IPS DF 6.9 (cell line): ENCODE results near the gene DEPP1.

Source experiments
- DNase-seq: peaks from one replicate; pipeline ENCODE4 v3.0.0-alpha.2; 2013; ENCODE audit warnings: low read depth, low spot score
- H3K27ac ChIP-seq: one replicate; pipeline ENCODE4 v1.5.1; 2013; ENCODE audit warnings: low read length, control low read depth
- H3K27me3 ChIP-seq: 2 replicates; pipeline ENCODE4 v1.6.1; 2013; ENCODE audit warnings: mild to moderate bottlenecking, low read length; ENCODE audit not compliant: control insufficient read depth, insufficient read depth
- H3K36me3 ChIP-seq: 2 replicates; pipeline ENCODE4 v1.6.1; 2013; ENCODE audit warnings: low read length; ENCODE audit not compliant: control insufficient read depth, insufficient read depth
- H3K4me1 ChIP-seq: 2 replicates; pipeline ENCODE4 v1.6.1; 2013; ENCODE audit warnings: low read length; ENCODE audit not compliant: control insufficient read depth, insufficient read depth
- H3K4me3 ChIP-seq: 2 replicates; pipeline ENCODE4 v1.5.1; 2013; ENCODE audit warnings: mild to moderate bottlenecking, low read length
- H3K9me3 ChIP-seq: 2 replicates; pipeline ENCODE4 v1.6.1; 2013; ENCODE audit warnings: low read length, inconsistent platforms; ENCODE audit not compliant: control insufficient read depth, insufficient read depth
- WGBS: extraction: QIAGEN DNeasy Blood & Tissue Kit; methylation state at CpG from one replicate; pipeline ENCODE4 v1.1.7; 2013; ENCODE audit warnings: mixed read lengths, missing lambda C conversion rate; ENCODE audit not compliant: insufficient read length, insufficient coverage; 5-methylcytosine and 5-hydroxymethylcytosine counted together

The DEPP1 gene

GRCh38 chr10:44978213-44978569 is 418 bp downstream of the DEPP1 start:
- H3K4me1 ChIP-seq: peaks cover 18% of the 10 kb centered on the region
- H3K36me3 ChIP-seq: no peaks in the 10 kb centered on the region
- DNase-seq: no peak
- H3K9me3 ChIP-seq: no peaks in the 10 kb centered on the region
- WGBS: no CpG with 5 or more reads among the region's 4 CpGs
- no peak overlapping the region for H3K27ac ChIP-seq
- no peak overlapping the region for H3K4me3 ChIP-seq
- H3K27me3 ChIP-seq: no peaks in the 10 kb centered on the region

- Histone ChIP-seq H3K36me3 (no peaks in the 10 kb centered on the region), H3K27ac (no peak overlapping the region), H3K4me1 (peaks cover 21% of the 10 kb centered on the region), H3K27me3 (no peaks in the 10 kb centered on the region), H3K9me3 (no peaks in the 10 kb centered on the region), H3K4me3 (no peak overlapping the region)
- no CpG with 5 or more reads among the region's 25 CpGs for WGBS
- no peak for DNase-seq
These were observed 1.1 kb downstream of the DEPP1 start for GRCh38 chr10:44977287-44978212.

GRCh38 chr10:44976352-44977198 is 2.0 kb downstream of the DEPP1 start:
- Histone ChIP-seq H3K27ac (no peak overlapping the region), H3K4me3 (no peak overlapping the region), H3K36me3 (no peaks in the 10 kb centered on the region), H3K27me3 (no peaks in the 10 kb centered on the region), H3K9me3 (no peaks in the 10 kb centered on the region), H3K4me1 (peaks cover 21% of the 10 kb centered on the region)
- WGBS: no CpG with 5 or more reads among the region's 9 CpGs
- no peak for DNase-seq

GRCh38 chr10:44975431-44976331 is 2.9 kb downstream of the DEPP1 start:
- H3K4me1 ChIP-seq: peaks cover 21% of the 10 kb centered on the region
- DNase-seq: no peak
- no peaks in the 10 kb centered on the region for H3K27me3 ChIP-seq
- H3K9me3 ChIP-seq: no peaks in the 10 kb centered on the region
- no CpG with 5 or more reads among the region's 10 CpGs for WGBS
- H3K36me3 ChIP-seq: no peaks in the 10 kb centered on the region
- H3K27ac ChIP-seq: no peak overlapping the region
- no peak overlapping the region; the same call in 1 of the 2 replicates for H3K4me3 ChIP-seq

- Histone ChIP-seq H3K27ac (no peak overlapping the region), H3K4me1 (peaks cover 15% of the 10 kb centered on the region)
- no CpG with 5 or more reads among the region's 46 CpGs for WGBS
These were observed 3.8 kb downstream of the DEPP1 start for GRCh38 chr10:44974628-44975430.

GRCh38 chr10:44974082-44974627 is 4.5 kb downstream of the DEPP1 start:
- H3K4me1 ChIP-seq: peaks cover 11% of the 10 kb centered on the region
- no peak for DNase-seq
- H3K4me3 ChIP-seq: peak overlapping the region; percentile 26; the same call in 1 of the 2 replicates
- no peaks in the 10 kb centered on the region for H3K36me3 ChIP-seq
- H3K27ac ChIP-seq: no peak overlapping the region
- no peaks in the 10 kb centered on the region for H3K27me3 ChIP-seq
- no peaks in the 10 kb centered on the region for H3K9me3 ChIP-seq
- no CpG with 5 or more reads among the region's 7 CpGs for WGBS

More at GRCh38 chr10:44974628-44975430, 3.8 kb downstream of the DEPP1 start:
- no peak for DNase-seq
- Histone ChIP-seq H3K27me3 (no peaks in the 10 kb centered on the region), H3K9me3 (no peaks in the 10 kb centered on the region), H3K36me3 (no peaks in the 10 kb centered on the region), H3K4me3 (peak overlapping the region; percentile 32; the same call in 1 of the 2 replicates)

GRCh38 chr10:44973323-44974081 is 5.1 kb downstream of the DEPP1 start:
- Histone ChIP-seq H3K9me3 (no peaks in the 10 kb centered on the region), H3K36me3 (no peaks in the 10 kb centered on the region), H3K27me3 (no peaks in the 10 kb centered on the region), H3K27ac (no peak overlapping the region), H3K4me1 (peaks cover 10% of the 10 kb centered on the region), H3K4me3 (no peak overlapping the region)
- WGBS: no CpG with 5 or more reads among the region's 18 CpGs
- no peak for DNase-seq

- Histone ChIP-seq H3K27ac (no peak overlapping the region), H3K4me3 (no peak overlapping the region), H3K36me3 (no peaks in the 10 kb centered on the region), H3K9me3 (no peaks in the 10 kb centered on the region), H3K4me1 (peaks cover 10% of the 10 kb centered on the region), H3K27me3 (no peaks in the 10 kb centered on the region)
- DNase-seq: no peak
- WGBS: no CpG with 5 or more reads among the region's 6 CpGs
These were observed 5.7 kb downstream of the DEPP1 start for GRCh38 chr10:44972874-44973306.
